ENCODE measurements around the gene SCG3. TPM values are rescaled to one million over a fixed set of nuclear protein-coding genes. Genes with fewer than 3 reads are reported as not detected.

SCG3 gene
- polyA plus RNA-seq, 2 of the 4 experiments (the other 2 are of a cell fraction): 0.03 TPM; not detected in 1

DNA sequence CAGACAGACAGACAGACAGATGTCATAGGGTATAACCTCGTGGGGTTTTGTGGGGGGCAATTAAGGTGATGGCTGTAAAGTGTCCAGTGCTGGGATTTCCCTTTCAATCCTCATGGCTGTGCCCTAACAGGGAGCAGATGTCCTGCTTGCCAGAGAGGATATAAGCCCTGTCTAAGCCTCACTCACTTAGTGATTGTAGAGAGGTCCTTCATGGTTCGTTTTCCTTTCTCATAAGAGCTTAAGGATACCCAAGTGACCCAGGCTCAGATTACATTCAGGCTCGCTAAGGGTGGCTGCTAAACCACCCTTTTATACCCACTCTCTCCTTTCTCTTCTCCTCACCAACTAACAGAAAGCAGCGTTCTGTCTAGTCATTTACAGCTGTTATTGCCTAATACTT lies 36.9 kb downstream of the SCG3 start (continued):
- TF ChIP-seq, protein P1, sequence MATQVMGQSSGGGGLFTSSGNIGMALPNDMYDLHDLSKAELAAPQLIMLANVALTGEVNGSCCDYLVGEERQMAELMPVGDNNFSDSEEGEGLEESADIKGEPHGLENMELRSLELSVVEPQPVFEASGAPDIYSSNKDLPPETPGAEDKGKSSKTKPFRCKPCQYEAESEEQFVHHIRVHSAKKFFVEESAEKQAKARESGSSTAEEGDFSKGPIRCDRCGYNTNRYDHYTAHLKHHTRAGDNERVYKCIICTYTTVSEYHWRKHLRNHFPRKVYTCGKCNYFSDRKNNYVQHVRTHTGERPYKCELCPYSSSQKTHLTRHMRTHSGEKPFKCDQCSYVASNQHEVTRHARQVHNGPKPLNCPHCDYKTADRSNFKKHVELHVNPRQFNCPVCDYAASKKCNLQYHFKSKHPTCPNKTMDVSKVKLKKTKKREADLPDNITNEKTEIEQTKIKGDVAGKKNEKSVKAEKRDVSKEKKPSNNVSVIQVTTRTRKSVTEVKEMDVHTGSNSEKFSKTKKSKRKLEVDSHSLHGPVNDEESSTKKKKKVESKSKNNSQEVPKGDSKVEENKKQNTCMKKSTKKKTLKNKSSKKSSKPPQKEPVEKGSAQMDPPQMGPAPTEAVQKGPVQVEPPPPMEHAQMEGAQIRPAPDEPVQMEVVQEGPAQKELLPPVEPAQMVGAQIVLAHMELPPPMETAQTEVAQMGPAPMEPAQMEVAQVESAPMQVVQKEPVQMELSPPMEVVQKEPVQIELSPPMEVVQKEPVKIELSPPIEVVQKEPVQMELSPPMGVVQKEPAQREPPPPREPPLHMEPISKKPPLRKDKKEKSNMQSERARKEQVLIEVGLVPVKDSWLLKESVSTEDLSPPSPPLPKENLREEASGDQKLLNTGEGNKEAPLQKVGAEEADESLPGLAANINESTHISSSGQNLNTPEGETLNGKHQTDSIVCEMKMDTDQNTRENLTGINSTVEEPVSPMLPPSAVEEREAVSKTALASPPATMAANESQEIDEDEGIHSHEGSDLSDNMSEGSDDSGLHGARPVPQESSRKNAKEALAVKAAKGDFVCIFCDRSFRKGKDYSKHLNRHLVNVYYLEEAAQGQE (IDR thresholded peaks at IDR 0.05): no peak
- no peak for TF ChIP-seq NR3C1 (IDR thresholded peaks at IDR 0.05)
- TF ChIP-seq HDAC2 (IDR thresholded peaks at IDR 0.05): no peak
- TF ChIP-seq CHD2 (IDR thresholded peaks at IDR 0.05; ENCODE audit: low read length, partially characterized antibody): no peak
- TF ChIP-seq, protein P2, sequence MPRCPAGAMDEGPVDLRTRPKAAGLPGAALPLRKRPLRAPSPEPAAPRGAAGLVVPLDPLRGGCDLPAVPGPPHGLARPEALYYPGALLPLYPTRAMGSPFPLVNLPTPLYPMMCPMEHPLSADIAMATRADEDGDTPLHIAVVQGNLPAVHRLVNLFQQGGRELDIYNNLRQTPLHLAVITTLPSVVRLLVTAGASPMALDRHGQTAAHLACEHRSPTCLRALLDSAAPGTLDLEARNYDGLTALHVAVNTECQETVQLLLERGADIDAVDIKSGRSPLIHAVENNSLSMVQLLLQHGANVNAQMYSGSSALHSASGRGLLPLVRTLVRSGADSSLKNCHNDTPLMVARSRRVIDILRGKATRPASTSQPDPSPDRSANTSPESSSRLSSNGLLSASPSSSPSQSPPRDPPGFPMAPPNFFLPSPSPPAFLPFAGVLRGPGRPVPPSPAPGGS (IDR thresholded peaks at IDR 0.05): no peak

DNA sequence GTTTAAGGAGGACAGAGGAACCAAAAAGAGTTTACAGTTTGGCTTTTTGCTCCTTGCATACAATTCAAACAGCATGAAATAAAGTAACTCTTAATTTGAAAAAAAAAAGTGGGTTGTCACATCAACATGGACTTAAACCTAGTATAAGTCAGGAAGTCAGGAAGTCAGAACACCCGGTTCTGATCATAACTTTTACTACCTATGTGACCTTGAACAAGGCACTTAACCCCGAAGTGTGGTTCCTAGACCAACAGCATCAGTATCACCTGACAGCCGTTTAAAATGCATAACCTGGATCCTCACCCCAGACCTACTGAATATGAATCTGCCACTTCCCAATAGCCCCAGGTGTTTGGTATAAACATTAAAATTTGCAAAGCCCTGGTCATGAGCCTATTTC lies 37.4 kb downstream of the SCG3 start:
- Histone ChIP-seq H3K4me1 (no peaks in the 10 kb centered on the region), H3K4me2 (no peak overlapping the region), H3K9me3 (no peaks in the 10 kb centered on the region), H3K4me3 (no peak overlapping the region), H3K27ac (no peak overlapping the region)
- FAIRE-seq (no peak), DNase-seq (ENCODE audit: low read depth in 1 of 2, low spot score in 1 of 2) (no peak), ATAC-seq (no peak)
- TF ChIP-seq CTCF (IDR thresholded peaks at IDR 0.05) (no peak), ZNF302 (CRISPR knock-in tag; IDR thresholded peaks at IDR 0.05) (no peak), RFX5 (IDR thresholded peaks at IDR 0.05) (no peak), ESRRA (IDR thresholded peaks at IDR 0.05; ENCODE audit: borderline replicate concordance, low read length) (no peak), FOSL2 (IDR thresholded peaks at IDR 0.05) (no peak), FOSL2 (CRISPR knock-in tag; IDR thresholded peaks at IDR 0.05) (no peak), KDM5A (IDR thresholded peaks at IDR 0.05) (no peak), TP53 (CRISPR knock-in tag; IDR thresholded peaks at IDR 0.05) (no peak), FOSB (CRISPR knock-in tag; IDR thresholded peaks at IDR 0.05) (no peak), CHD4 (IDR thresholded peaks at IDR 0.05; ENCODE audit: borderline replicate concordance) (no peak), HDAC2 (IDR thresholded peaks at IDR 0.05) (no peak), RCOR1 (IDR thresholded peaks at IDR 0.05; ENCODE audit: low read depth, low read length) (no peak), ELK1 (IDR thresholded peaks at IDR 0.05; ENCODE audit: low read depth, low read length) (no peak), RARB (CRISPR knock-in tag; IDR thresholded peaks at IDR 0.05) (no peak), RNF2 (IDR thresholded peaks at IDR 0.05; ENCODE audit: borderline replicate concordance, low read depth) (no peak), TFCP2L1 (CRISPR knock-in tag; IDR thresholded peaks at IDR 0.05) (no peak), MAX (IDR thresholded peaks at IDR 0.05) (no peak), SMC3 (IDR thresholded peaks at IDR 0.05) (no peak), MAZ (IDR thresholded peaks at IDR 0.05; ENCODE audit: borderline replicate concordance, low read depth, low read length) (no peak)
- TF ChIP-seq, protein P3, sequence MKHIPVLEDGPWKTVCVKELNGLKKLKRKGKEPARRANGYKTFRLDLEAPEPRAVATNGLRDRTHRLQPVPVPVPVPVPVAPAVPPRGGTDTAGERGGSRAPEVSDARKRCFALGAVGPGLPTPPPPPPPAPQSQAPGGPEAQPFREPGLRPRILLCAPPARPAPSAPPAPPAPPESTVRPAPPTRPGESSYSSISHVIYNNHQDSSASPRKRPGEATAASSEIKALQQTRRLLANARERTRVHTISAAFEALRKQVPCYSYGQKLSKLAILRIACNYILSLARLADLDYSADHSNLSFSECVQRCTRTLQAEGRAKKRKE (CRISPR knock-in tag; IDR thresholded peaks at IDR 0.05; ENCODE audit: low read depth): no peak
- TF ChIP-seq, protein P4, sequence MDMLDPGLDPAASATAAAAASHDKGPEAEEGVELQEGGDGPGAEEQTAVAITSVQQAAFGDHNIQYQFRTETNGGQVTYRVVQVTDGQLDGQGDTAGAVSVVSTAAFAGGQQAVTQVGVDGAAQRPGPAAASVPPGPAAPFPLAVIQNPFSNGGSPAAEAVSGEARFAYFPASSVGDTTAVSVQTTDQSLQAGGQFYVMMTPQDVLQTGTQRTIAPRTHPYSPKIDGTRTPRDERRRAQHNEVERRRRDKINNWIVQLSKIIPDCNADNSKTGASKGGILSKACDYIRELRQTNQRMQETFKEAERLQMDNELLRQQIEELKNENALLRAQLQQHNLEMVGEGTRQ (IDR thresholded peaks at IDR 0.05): no peak
- CTCF ChIA-PET: interaction anchor here (0.6 to 1.9 kb wide), 2 partner anchors 58 to 68 kb away, joined by 4 to 10 read pairs; no protein-coding TSS in a partner anchor
- POLR2A ChIA-PET: no interaction called here
- 76% methylated on average over 3 of the region's 3 CpGs for WGBS (ENCODE audit: missing lambda C conversion rate)

Data from A549 (cell line).